ENCODE data around the gene CDS1. TPM values are rescaled to one million over a fixed set of nuclear protein-coding genes. Genes with fewer than 3 reads are reported as not detected.
"Not testable (repeated sequence)": the region's sequence is repeated elsewhere in the genome, so short reads cannot be mapped to it uniquely, and the experiment has no call there.

CDS1 gene
- total RNA-seq, 2 experiments from 2014 or later, result not detected

- Histone ChIP-seq H3K4me1 (ENCODE audit: insufficient read depth, low read length, poor library complexity, severe bottlenecking) (no peaks in the 10 kb centered on the region), H3K79me2 (ENCODE audit: insufficient read depth, low read depth, low read length) (no peaks in the 10 kb centered on the region), H3K4me2 (ENCODE audit: low read length) (no peak overlapping the region), H2AFZ (ENCODE audit: low read length) (no peak overlapping the region), H3K27ac (ENCODE audit: low read depth, low read length, poor library complexity, severe bottlenecking) (no peak overlapping the region), H3K36me3 (ENCODE audit: insufficient read depth, low read length) (no peaks in the 10 kb centered on the region), H4K20me1 (ENCODE audit: insufficient read depth, low read length) (no peaks in the 10 kb centered on the region), H3K4me3 (ENCODE audit: low read depth, low read length, poor library complexity, severe bottlenecking) (no peak overlapping the region), H3K9me3 (ENCODE audit: low read length) (no peaks in the 10 kb centered on the region), H3K9me2 (ENCODE audit: insufficient read depth, low read length) (no peaks in the 10 kb centered on the region)
- ChIA-PET POLR2A (no interaction called here), CTCF (ENCODE audit: unreplicated experiment) (interaction anchor here (0.6 kb wide), 1 partner anchor 1036 kb away, joined by 3 read pairs; no protein-coding TSS in a partner anchor)
- DNase-seq (ENCODE audit: low spot score), result no peak
- no TSS peak for BruUV-seq (replicated peaks)
- TF ChIP-seq CTCF (conservative IDR thresholded peaks at IDR 0.05; ENCODE audit: low read length), result no peak
- no peak for TF ChIP-seq EZH2phosphoT487 (IDR thresholded peaks at IDR 0.05; ENCODE audit: borderline replicate concordance, low read depth, low read length)
- intact Hi-C loops (cut with micrococcal nuclease; ENCODE audit: unreplicated experiment), result no loop called here
Observed at GRCh38 chr4:84681486-84682274, 98.8 kb downstream of the CDS1 start.

GRCh38 chr4:84682661-84683060 is 99.7 kb downstream of the CDS1 start:
- H3K27ac ChIP-seq (ENCODE audit: low read depth, low read length, poor library complexity, severe bottlenecking); H3K4me3 ChIP-seq (ENCODE audit: low read depth, low read length, poor library complexity, severe bottlenecking); CTCF ChIA-PET (ENCODE audit: unreplicated experiment); H3K4me1 ChIP-seq (ENCODE audit: insufficient read depth, low read length, poor library complexity, severe bottlenecking); H3K36me3 ChIP-seq (ENCODE audit: insufficient read depth, low read length); H4K20me1 ChIP-seq (ENCODE audit: insufficient read depth, low read length); H3K9me2 ChIP-seq (ENCODE audit: insufficient read depth, low read length); intact Hi-C loops (cut with micrococcal nuclease; ENCODE audit: unreplicated experiment); H3K4me2 ChIP-seq (ENCODE audit: low read length); DNase-seq (ENCODE audit: low spot score); H3K9me3 ChIP-seq (ENCODE audit: low read length); BruUV-seq (replicated peaks); H2AFZ ChIP-seq (ENCODE audit: low read length); H3K79me2 ChIP-seq (ENCODE audit: insufficient read depth, low read depth, low read length): not testable (repeated sequence)
- POLR2A ChIA-PET, result interaction anchor here (0.5 kb wide), 1 partner anchor 9 kb away, joined by 3 read pairs; no protein-coding TSS in a partner anchor

GRCh38 chr4:84683064-84683850 is 100.3 kb downstream of the CDS1 start:
- no TSS peak for BruUV-seq (replicated peaks)
- Histone ChIP-seq H3K27ac (ENCODE audit: low read depth, low read length, poor library complexity, severe bottlenecking) (no peak overlapping the region), H3K9me3 (ENCODE audit: low read length) (no peaks in the 10 kb centered on the region), H3K36me3 (ENCODE audit: insufficient read depth, low read length) (no peaks in the 10 kb centered on the region), H3K9me2 (ENCODE audit: insufficient read depth, low read length) (no peaks in the 10 kb centered on the region), H3K4me1 (ENCODE audit: insufficient read depth, low read length, poor library complexity, severe bottlenecking) (no peaks in the 10 kb centered on the region), H3K4me2 (ENCODE audit: low read length) (no peak overlapping the region), H3K79me2 (ENCODE audit: insufficient read depth, low read depth, low read length) (no peaks in the 10 kb centered on the region), H2AFZ (ENCODE audit: low read length) (no peak overlapping the region), H3K4me3 (ENCODE audit: low read depth, low read length, poor library complexity, severe bottlenecking) (no peak overlapping the region), H4K20me1 (ENCODE audit: insufficient read depth, low read length) (no peaks in the 10 kb centered on the region)
- ChIA-PET CTCF (ENCODE audit: unreplicated experiment) (no interaction called here), POLR2A (interaction anchor here (0.6 kb wide), 1 partner anchor 534 kb away, joined by 5 read pairs; no protein-coding TSS in a partner anchor)
- no peak for DNase-seq (ENCODE audit: low spot score)
- TF ChIP-seq CTCF (conservative IDR thresholded peaks at IDR 0.05; ENCODE audit: low read length) (no peak), EZH2phosphoT487 (IDR thresholded peaks at IDR 0.05; ENCODE audit: borderline replicate concordance, low read depth, low read length) (no peak)
- intact Hi-C loops (cut with micrococcal nuclease; ENCODE audit: unreplicated experiment), result no loop called here

Data from OCI-LY7 (cell line).